Astrocyte (in vitro differentiated cells and primary cell): ENCODE measurements around the gene MDM1.

Experiments used
- EZH2 ChIP-seq: IDR thresholded peaks from 2 replicates; pipeline ENCODE4 v1.6.1; 2012; ENCODE audit warnings: mild to moderate bottlenecking, low read length, inconsistent platforms; ENCODE audit not compliant: insufficient read depth
- TF ChIP-seq, protein P1 (sequence below): IDR thresholded peaks from 2 replicates; pipeline ENCODE4 v1.5.1; 2011; ENCODE audit warnings: low read depth, mild to moderate bottlenecking, inconsistent platforms, low read length, moderate library complexity; ENCODE audit not compliant: insufficient read depth

GRCh38 chr12:68259318-68259940 is 72.7 kb downstream of the MDM1 start:
- no peak for TF ChIP-seq EZH2
- TF ChIP-seq, protein P1, sequence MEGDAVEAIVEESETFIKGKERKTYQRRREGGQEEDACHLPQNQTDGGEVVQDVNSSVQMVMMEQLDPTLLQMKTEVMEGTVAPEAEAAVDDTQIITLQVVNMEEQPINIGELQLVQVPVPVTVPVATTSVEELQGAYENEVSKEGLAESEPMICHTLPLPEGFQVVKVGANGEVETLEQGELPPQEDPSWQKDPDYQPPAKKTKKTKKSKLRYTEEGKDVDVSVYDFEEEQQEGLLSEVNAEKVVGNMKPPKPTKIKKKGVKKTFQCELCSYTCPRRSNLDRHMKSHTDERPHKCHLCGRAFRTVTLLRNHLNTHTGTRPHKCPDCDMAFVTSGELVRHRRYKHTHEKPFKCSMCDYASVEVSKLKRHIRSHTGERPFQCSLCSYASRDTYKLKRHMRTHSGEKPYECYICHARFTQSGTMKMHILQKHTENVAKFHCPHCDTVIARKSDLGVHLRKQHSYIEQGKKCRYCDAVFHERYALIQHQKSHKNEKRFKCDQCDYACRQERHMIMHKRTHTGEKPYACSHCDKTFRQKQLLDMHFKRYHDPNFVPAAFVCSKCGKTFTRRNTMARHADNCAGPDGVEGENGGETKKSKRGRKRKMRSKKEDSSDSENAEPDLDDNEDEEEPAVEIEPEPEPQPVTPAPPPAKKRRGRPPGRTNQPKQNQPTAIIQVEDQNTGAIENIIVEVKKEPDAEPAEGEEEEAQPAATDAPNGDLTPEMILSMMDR: no peak
